ENCODE measurements around the gene KLF8.
"Not testable (repeated sequence)": the region's sequence is repeated elsewhere in the genome, so short reads cannot be mapped to it uniquely, and the experiment has no call there.

KLF8 gene

DNA sequence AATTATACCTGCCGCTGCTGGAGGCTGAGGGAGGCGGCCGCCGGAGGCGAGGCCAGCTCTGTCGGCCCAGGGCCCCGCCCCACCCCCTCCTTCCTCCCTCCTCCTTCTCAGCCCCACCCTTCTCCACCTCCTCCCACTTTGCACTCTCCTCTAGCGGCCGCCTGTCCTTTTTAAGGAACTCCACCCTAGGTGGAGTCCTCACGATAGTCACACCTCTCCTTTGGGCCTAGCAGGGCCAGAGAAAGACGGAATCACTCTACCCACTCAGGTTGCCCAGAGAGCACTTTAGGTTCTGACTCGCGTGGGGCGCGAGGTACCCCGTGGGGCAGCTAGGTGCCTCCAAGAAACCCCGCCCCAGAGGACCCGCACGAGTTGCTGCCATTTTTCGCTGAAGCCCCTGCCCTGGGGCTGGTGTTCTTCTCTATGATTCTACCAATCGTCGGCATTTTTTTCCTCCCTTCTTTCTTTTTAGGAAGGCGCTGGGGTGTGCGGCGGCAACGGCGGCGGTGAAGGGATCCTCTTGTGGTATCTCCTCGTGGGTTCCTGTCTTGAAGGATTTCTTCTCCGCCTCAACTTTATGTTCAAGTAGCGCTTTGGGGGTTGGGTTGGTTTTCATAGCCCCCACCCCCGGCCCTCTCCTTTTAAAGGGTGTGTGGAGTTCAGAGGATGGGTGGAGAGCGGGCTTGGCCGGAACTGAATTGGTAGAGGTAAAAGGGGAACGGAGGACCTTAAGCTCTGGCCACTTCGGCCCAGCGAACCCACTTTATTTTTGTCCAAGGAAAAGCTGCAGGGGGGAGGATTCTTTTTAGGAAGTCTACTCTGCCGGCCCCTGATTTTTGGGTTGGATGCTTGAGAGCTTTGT is at the start of gene KLF8:
TSS of gene KLF8 (plus strand) at position 136 of the 862 bp plus-strand sequence. CDS start 979 bp downstream, outside the sequence.
- Histone ChIP-seq H3K4me3 (ENCODE audit: low read depth, low read length) (peak within 1 kb of the TSS; percentile 31), H3K4me1 (ENCODE audit: control insufficient read depth, insufficient read depth, low read length) (no peaks in the 10 kb centered on the region), H3K9me3 (ENCODE audit: control insufficient read depth, insufficient read depth, low read depth, low read length) (no peaks in the 10 kb centered on the region; the same call in 1 of the 2 replicates), H3K36me3 (ENCODE audit: control insufficient read depth in 2 of 2, insufficient read depth in 1 of 2, low read length in 2 of 2) (no peaks in the 10 kb centered on the region), H3K27ac (ENCODE audit: extremely low read depth, low read depth, low read length) (no peak within 1 kb of the TSS)
- peak; percentile 64 for TF ChIP-seq KLF1 (tag by site-specific recombination; IDR thresholded peaks at IDR 0.05)
- no peak for TF ChIP-seq ZBTB48 (tag by site-specific recombination; IDR thresholded peaks at IDR 0.05)
- POLR2A ChIA-PET, result no interaction called here
- CTCF ChIA-PET, result interaction anchor here (0.7 kb wide), 1 partner anchor 1331 kb away, joined by 3 read pairs; no protein-coding TSS in a partner anchor

DNA sequence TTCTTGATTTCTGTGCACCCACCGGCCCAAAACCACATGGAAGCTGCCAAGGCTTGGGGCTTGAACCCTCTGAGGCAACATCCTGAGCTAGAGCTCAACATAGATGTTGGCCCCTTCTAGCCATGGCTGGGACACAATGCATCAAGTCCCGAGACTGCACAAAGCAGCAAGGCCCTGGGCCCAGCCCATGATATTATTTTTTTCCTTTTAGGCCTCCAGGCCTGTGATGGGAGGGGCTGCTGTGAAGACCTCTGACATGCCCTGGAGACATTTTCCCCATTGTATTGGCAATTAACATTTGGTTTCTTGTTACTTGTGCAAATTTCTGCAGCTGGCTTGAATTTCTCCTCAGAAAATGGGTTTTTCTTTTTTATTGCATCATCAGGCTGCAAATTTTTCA is 25.2 kb upstream of the KLF8 start:
- CTCF ChIA-PET; H3K36me3 ChIP-seq (ENCODE audit: control insufficient read depth in 2 of 2, insufficient read depth in 1 of 2, low read length in 2 of 2); H3K9me3 ChIP-seq (ENCODE audit: control insufficient read depth, insufficient read depth, low read depth, low read length); H3K4me3 ChIP-seq (ENCODE audit: low read depth, low read length); H3K27ac ChIP-seq (ENCODE audit: extremely low read depth, low read depth, low read length); H3K4me1 ChIP-seq (ENCODE audit: control insufficient read depth, insufficient read depth, low read length); POLR2A ChIA-PET: not testable (repeated sequence)

DNA sequence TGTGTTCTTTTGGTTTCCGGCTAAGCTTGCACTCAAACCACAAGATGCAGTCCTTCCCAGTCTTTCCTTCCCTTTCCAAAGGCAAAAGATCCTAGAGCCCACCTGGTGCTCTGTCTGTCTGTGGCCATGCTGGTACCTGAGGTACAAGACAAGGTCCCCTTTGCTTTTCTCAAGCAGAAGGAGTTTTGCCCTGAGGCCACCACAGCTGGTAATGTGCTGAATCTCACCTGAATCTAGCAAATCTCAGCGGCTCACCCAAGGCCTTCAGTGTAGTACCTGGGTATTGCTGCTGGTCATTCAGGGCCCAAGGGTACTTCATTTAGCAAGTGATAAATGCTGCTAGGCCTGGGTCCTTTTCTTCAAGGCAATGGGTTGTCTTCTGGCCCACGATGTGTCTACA is 20.5 kb upstream of the KLF8 start:
- ChIA-PET POLR2A (no interaction called here), CTCF (interaction anchor here (0.5 kb wide), 1 partner anchor 843 kb away, joined by 4 read pairs; no protein-coding TSS in a partner anchor)
- no peak for TF ChIP-seq KLF9 (tag by site-specific recombination; IDR thresholded peaks at IDR 0.05; ENCODE audit: low read depth)
- TF ChIP-seq, protein P1, sequence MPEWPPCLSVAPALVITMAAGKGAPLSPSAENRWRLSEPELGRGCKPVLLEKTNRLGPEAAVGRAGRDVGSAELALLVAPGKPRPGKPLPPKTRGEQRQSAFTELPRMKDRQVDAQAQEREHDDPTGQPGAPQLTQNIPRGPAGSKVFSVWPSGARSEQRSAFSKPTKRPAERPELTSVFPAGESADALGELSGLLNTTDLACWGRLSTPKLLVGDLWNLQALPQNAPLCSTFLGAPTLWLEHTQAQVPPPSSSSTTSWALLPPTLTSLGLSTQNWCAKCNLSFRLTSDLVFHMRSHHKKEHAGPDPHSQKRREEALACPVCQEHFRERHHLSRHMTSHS (tag by site-specific recombination; IDR thresholded peaks at IDR 0.05), result no peak
- TF ChIP-seq, protein P2, sequence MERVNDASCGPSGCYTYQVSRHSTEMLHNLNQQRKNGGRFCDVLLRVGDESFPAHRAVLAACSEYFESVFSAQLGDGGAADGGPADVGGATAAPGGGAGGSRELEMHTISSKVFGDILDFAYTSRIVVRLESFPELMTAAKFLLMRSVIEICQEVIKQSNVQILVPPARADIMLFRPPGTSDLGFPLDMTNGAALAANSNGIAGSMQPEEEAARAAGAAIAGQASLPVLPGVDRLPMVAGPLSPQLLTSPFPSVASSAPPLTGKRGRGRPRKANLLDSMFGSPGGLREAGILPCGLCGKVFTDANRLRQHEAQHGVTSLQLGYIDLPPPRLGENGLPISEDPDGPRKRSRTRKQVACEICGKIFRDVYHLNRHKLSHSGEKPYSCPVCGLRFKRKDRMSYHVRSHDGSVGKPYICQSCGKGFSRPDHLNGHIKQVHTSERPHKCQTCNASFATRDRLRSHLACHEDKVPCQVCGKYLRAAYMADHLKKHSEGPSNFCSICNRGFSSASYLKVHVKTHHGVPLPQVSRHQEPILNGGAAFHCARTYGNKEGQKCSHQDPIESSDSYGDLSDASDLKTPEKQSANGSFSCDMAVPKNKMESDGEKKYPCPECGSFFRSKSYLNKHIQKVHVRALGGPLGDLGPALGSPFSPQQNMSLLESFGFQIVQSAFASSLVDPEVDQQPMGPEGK (tag by site-specific recombination; IDR thresholded peaks at IDR 0.05), result no peak
- no peaks in the 10 kb centered on the region for H3K9me3 ChIP-seq (ENCODE audit: control insufficient read depth, insufficient read depth, low read depth, low read length)
- no peaks in the 10 kb centered on the region for H3K36me3 ChIP-seq (ENCODE audit: control insufficient read depth in 2 of 2, insufficient read depth in 1 of 2, low read length in 2 of 2)
- no peak overlapping the region for H3K4me3 ChIP-seq (ENCODE audit: low read depth, low read length)
- no peak overlapping the region for H3K27ac ChIP-seq (ENCODE audit: extremely low read depth, low read depth, low read length)
- no peaks in the 10 kb centered on the region for H3K4me1 ChIP-seq (ENCODE audit: control insufficient read depth, insufficient read depth, low read length)

DNA sequence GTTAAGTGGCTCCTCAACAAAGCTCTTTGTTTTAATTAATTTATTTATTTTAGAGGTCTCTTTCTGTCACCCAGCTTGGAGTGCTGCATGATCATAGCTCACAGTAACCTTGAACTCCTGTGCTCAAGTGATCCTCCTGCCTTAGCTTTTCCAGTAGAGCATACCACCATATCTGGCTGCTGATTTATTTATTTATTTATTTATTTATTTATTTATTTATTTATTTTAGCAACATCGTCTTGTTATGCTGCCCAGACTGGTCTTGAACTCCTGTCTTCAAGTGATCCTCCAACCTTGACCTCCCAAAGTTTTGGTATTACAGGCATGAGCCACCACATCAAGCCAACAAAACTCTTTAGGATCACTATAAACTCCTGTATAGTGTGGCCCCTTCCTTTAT is 15.8 kb upstream of the KLF8 start:
- H3K36me3 ChIP-seq (ENCODE audit: control insufficient read depth in 2 of 2, insufficient read depth in 1 of 2, low read length in 2 of 2), result no peaks in the 10 kb centered on the region
- POLR2A ChIA-PET, result no interaction called here
- H3K27ac ChIP-seq (ENCODE audit: extremely low read depth, low read depth, low read length), result no peak overlapping the region
- no peaks in the 10 kb centered on the region for H3K4me1 ChIP-seq (ENCODE audit: control insufficient read depth, insufficient read depth, low read length)
- H3K4me3 ChIP-seq (ENCODE audit: low read depth, low read length), result no peak overlapping the region
- CTCF ChIA-PET, result interaction anchor here (1.4 kb wide), 1 partner anchor 23 kb away, joined by 4 read pairs; no protein-coding TSS in a partner anchor
- H3K9me3 ChIP-seq (ENCODE audit: control insufficient read depth, insufficient read depth, low read depth, low read length), result no peaks in the 10 kb centered on the region
- TF ChIP-seq ZNF335 (tag by site-specific recombination; conservative IDR thresholded peaks at IDR 0.05), result no peak
- TF ChIP-seq ZNF266 (tag by site-specific recombination; IDR thresholded peaks at IDR 0.05; ENCODE audit: low read depth), result peak; percentile 53; the same call in 1 of the 2 replicates
- TF ChIP-seq, protein P3, sequence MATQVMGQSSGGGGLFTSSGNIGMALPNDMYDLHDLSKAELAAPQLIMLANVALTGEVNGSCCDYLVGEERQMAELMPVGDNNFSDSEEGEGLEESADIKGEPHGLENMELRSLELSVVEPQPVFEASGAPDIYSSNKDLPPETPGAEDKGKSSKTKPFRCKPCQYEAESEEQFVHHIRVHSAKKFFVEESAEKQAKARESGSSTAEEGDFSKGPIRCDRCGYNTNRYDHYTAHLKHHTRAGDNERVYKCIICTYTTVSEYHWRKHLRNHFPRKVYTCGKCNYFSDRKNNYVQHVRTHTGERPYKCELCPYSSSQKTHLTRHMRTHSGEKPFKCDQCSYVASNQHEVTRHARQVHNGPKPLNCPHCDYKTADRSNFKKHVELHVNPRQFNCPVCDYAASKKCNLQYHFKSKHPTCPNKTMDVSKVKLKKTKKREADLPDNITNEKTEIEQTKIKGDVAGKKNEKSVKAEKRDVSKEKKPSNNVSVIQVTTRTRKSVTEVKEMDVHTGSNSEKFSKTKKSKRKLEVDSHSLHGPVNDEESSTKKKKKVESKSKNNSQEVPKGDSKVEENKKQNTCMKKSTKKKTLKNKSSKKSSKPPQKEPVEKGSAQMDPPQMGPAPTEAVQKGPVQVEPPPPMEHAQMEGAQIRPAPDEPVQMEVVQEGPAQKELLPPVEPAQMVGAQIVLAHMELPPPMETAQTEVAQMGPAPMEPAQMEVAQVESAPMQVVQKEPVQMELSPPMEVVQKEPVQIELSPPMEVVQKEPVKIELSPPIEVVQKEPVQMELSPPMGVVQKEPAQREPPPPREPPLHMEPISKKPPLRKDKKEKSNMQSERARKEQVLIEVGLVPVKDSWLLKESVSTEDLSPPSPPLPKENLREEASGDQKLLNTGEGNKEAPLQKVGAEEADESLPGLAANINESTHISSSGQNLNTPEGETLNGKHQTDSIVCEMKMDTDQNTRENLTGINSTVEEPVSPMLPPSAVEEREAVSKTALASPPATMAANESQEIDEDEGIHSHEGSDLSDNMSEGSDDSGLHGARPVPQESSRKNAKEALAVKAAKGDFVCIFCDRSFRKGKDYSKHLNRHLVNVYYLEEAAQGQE (tag by site-specific recombination; IDR thresholded peaks at IDR 0.05), result peak; percentile 39; the same call in 1 of the 2 replicates
- TF ChIP-seq ZNF394 (tag by site-specific recombination; IDR thresholded peaks at IDR 0.05; ENCODE audit: borderline replicate concordance), result peak; percentile 72; the same call in 1 of the 2 replicates
- TF ChIP-seq ZNF510 (tag by site-specific recombination; IDR thresholded peaks at IDR 0.05; ENCODE audit: insufficient replicate concordance), result peak; percentile 38
- TF ChIP-seq, protein P4, sequence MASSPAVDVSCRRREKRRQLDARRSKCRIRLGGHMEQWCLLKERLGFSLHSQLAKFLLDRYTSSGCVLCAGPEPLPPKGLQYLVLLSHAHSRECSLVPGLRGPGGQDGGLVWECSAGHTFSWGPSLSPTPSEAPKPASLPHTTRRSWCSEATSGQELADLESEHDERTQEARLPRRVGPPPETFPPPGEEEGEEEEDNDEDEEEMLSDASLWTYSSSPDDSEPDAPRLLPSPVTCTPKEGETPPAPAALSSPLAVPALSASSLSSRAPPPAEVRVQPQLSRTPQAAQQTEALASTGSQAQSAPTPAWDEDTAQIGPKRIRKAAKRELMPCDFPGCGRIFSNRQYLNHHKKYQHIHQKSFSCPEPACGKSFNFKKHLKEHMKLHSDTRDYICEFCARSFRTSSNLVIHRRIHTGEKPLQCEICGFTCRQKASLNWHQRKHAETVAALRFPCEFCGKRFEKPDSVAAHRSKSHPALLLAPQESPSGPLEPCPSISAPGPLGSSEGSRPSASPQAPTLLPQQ (tag by site-specific recombination; IDR thresholded peaks at IDR 0.05), result no peak
- TF ChIP-seq ZNF623 (tag by site-specific recombination; IDR thresholded peaks at IDR 0.05), result peak; percentile 32; the same call in 1 of the 2 replicates
- TF ChIP-seq ZNF555 (tag by site-specific recombination; conservative IDR thresholded peaks at IDR 0.05), result peak; percentile 77
- TF ChIP-seq ZNF140 (tag by site-specific recombination; IDR thresholded peaks at IDR 0.05), result peak; percentile 90
- peak; percentile 80 for TF ChIP-seq ZNF426 (tag by site-specific recombination; IDR thresholded peaks at IDR 0.05)
